DOHH2 (cell line): ENCODE measurements around the gene RBMY1D.
"Not testable (repeated sequence)": the region's sequence is repeated elsewhere in the genome, so short reads cannot be mapped to it uniquely, and the experiment has no call there.

Experiments
- EZH2phosphoT487 ChIP-seq: fragments of 200-600 bp; sonication (generic); IDR thresholded peaks from 2 replicates; pipeline ENCODE4 v1.6.1; 2017; ENCODE audit warnings: borderline replicate concordance, mild to moderate bottlenecking, antibody characterized with exemption, low read length, moderate library complexity, mixed read lengths
- TF ChIP-seq, protein P1 (sequence below): fragments of 200-600 bp; sonication (generic); IDR thresholded peaks from one replicate; pipeline ENCODE4 v1.5.1; 2014; ENCODE audit warnings: antibody characterized with exemption, mild to moderate bottlenecking, low read depth, low read length; ENCODE audit not compliant: poor library complexity, severe bottlenecking

- TF ChIP-seq, protein P1, sequence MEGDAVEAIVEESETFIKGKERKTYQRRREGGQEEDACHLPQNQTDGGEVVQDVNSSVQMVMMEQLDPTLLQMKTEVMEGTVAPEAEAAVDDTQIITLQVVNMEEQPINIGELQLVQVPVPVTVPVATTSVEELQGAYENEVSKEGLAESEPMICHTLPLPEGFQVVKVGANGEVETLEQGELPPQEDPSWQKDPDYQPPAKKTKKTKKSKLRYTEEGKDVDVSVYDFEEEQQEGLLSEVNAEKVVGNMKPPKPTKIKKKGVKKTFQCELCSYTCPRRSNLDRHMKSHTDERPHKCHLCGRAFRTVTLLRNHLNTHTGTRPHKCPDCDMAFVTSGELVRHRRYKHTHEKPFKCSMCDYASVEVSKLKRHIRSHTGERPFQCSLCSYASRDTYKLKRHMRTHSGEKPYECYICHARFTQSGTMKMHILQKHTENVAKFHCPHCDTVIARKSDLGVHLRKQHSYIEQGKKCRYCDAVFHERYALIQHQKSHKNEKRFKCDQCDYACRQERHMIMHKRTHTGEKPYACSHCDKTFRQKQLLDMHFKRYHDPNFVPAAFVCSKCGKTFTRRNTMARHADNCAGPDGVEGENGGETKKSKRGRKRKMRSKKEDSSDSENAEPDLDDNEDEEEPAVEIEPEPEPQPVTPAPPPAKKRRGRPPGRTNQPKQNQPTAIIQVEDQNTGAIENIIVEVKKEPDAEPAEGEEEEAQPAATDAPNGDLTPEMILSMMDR = not testable (repeated sequence)
- TF ChIP-seq EZH2phosphoT487 = not testable (repeated sequence)
Measured at GRCh38 chrY:21894426-21894825, at the start of gene RBMY1D.
